Liver (tissue), 9 donors: Measurements from ENCODE around the gene WDR7. TPM values are rescaled to one million over a fixed set of nuclear protein-coding genes. Genes with fewer than 3 reads are reported as not detected.

Experiments used
- DNase-seq: peaks from one replicate; pipeline ENCODE4 v3.0.0-alpha.2; 2017; ENCODE audit warnings: low spot score
- H3K27ac ChIP-seq, 2 donors: one replicate each; pipeline ENCODE4 v1.7.0; 2013; ENCODE audit warnings: inconsistent platforms in 2 of 2, low read length in 2 of 2, control low read depth in 1 of 2, low read depth in 1 of 2, mild to moderate bottlenecking in 1 of 2
- H3K27me3 ChIP-seq, 4 donors: one replicate each; pipeline versions ENCODE4 v1.6.1 to v1.7.0; 2013; ENCODE audit warnings: low read length in 3 of 4, inconsistent platforms in 1 of 4, mild to moderate bottlenecking in 1 of 4, moderate library complexity in 1 of 4; ENCODE audit not compliant: control insufficient read depth in 4 of 4, insufficient read depth in 4 of 4
- H3K36me3 ChIP-seq, 4 donors: one replicate each; pipeline versions ENCODE4 v1.6.1 to v1.7.0; 2013; ENCODE audit warnings: low read length in 3 of 4, mild to moderate bottlenecking in 3 of 4, low read depth in 1 of 4, moderate library complexity in 1 of 4; ENCODE audit not compliant: control insufficient read depth in 4 of 4, insufficient read depth in 3 of 4
- H3K4me1 ChIP-seq, 4 donors: one replicate each; pipeline versions ENCODE4 v1.6.1 to v1.7.0; 2013; ENCODE audit warnings: low read length in 3 of 4, mild to moderate bottlenecking in 3 of 4, moderate library complexity in 1 of 4; ENCODE audit not compliant: control insufficient read depth in 4 of 4, insufficient read depth in 4 of 4
- H3K4me3 ChIP-seq, 3 donors: one replicate each; pipeline versions ENCODE4 v1.6.1 to v1.7.0; 2013; ENCODE audit warnings: low read length in 3 of 3, control low read depth in 1 of 3, low read depth in 1 of 3, mild to moderate bottlenecking in 1 of 3
- H3K9ac ChIP-seq, 2 donors: one replicate each; pipeline ENCODE4 v1.7.0; 2013; ENCODE audit warnings: low read length in 2 of 2, mild to moderate bottlenecking in 2 of 2, moderate library complexity in 2 of 2, control low read depth in 1 of 2, low read depth in 1 of 2
- H3K9me3 ChIP-seq, 4 donors: one replicate each; pipeline versions ENCODE4 v1.6.1 to v1.7.0; 2013; ENCODE audit warnings: low read length in 3 of 4; ENCODE audit not compliant: control insufficient read depth in 4 of 4
- EGR1 ChIP-seq, 2 donors: IDR thresholded peaks; 2 replicates each; pipeline ENCODE4 v1.6.1; 2016 to 2018; ENCODE audit warnings: antibody characterized with exemption in 2 of 2, low read depth in 2 of 2
- FOXA2 ChIP-seq: IDR thresholded peaks from 2 replicates; pipeline ENCODE4 v1.6.1; 2016; ENCODE audit warnings: antibody characterized with exemption
- GABPA ChIP-seq, 2 donors: IDR thresholded peaks in 1 of 2; conservative IDR thresholded peaks in 1 of 2; 2 replicates each; pipeline ENCODE4 v1.6.1; 2016; ENCODE audit warnings: antibody characterized with exemption in 2 of 2, mild to moderate bottlenecking in 1 of 2, moderate library complexity in 1 of 2
- HNF4A ChIP-seq, 2 donors: conservative IDR thresholded peaks; 2 replicates each; pipeline ENCODE4 v1.6.1; 2016; ENCODE audit warnings: antibody characterized with exemption in 2 of 2, mild to moderate bottlenecking in 2 of 2
- HNF4G ChIP-seq: IDR thresholded peaks from 2 replicates; pipeline ENCODE4 v1.6.1; 2016; ENCODE audit warnings: antibody characterized with exemption
- NR2F2 ChIP-seq: IDR thresholded peaks from 2 replicates; pipeline ENCODE4 v1.6.1; 2016; ENCODE audit warnings: antibody characterized with exemption
- RAD21 ChIP-seq, 2 donors: IDR thresholded peaks; 2 replicates each; pipeline ENCODE4 v1.6.1; 2016; ENCODE audit warnings: antibody characterized with exemption in 2 of 2, mild to moderate bottlenecking in 2 of 2
- RXRA ChIP-seq, 2 donors: IDR thresholded peaks; 2 replicates each; pipeline ENCODE4 v1.6.1; 2017 to 2018; ENCODE audit warnings: antibody characterized with exemption in 2 of 2, mild to moderate bottlenecking in 1 of 2
- SP1 ChIP-seq: IDR thresholded peaks from 2 replicates; pipeline ENCODE4 v1.6.1; 2018; ENCODE audit warnings: antibody characterized with exemption, mild to moderate bottlenecking
- TAF1 ChIP-seq: conservative IDR thresholded peaks from 2 replicates; pipeline ENCODE4 v1.6.1; 2016; ENCODE audit warnings: antibody characterized with exemption, mild to moderate bottlenecking
- YY1 ChIP-seq: IDR thresholded peaks from 2 replicates; pipeline ENCODE4 v1.6.1; 2016; ENCODE audit warnings: antibody characterized with exemption, mild to moderate bottlenecking
- WGBS: extraction: QIAGEN DNeasy Blood & Tissue Kit; methylation state at CpG from one replicate; pipeline ENCODE4 v1.1.7; 2013; 5-methylcytosine and 5-hydroxymethylcytosine counted together
- polyA plus RNA-seq, 2 donors: library from polyadenylated mRNA; stranded (reverse) in 1 of 2; unstranded in 1 of 2; fragments of 200-250 nt in 1 of 2; fragments of >200 nt in 1 of 2; fragmentation: Nextera tagmentation in 1 of 2; extraction: Ambion mirVana in 1 of 2; gene quantifications; one replicate each; pipeline versions ENCODE4 v1.2.1 to v1.2.3, GENCODE V29; 2013 to 2015
- total RNA-seq, 2 donors: library from RNA; depleted of rRNA; stranded (reverse); fragments of >200 nt; gene quantifications; one replicate each; pipeline ENCODE4 v1.2.3, GENCODE V29; 2014
- TF ChIP-seq, protein P1 (sequence below): IDR thresholded peaks from 2 replicates; pipeline ENCODE4 v1.6.1; 2016; ENCODE audit warnings: antibody characterized with exemption
- TF ChIP-seq, protein P2 (sequence below): IDR thresholded peaks from 2 replicates; pipeline ENCODE4 v1.6.1; 2016; ENCODE audit warnings: antibody characterized with exemption
- TF ChIP-seq, protein P3 (sequence below): IDR thresholded peaks from 2 replicates; pipeline ENCODE4 v1.6.1; 2016; ENCODE audit warnings: antibody characterized with exemption
- TF ChIP-seq, protein P4 (sequence below): fragments of 150-350 bp; IDR thresholded peaks from 2 replicates; pipeline ENCODE4 v1.5.1; 2017; ENCODE audit warnings: improper control_type of control experiment, low read depth, low read length; ENCODE audit not compliant: missing input control
- donor health status: healthy.
- donor health status: healthy.
- donor health status: healthy.
- donor health status: healthy.
- donor health status: healthy.

Gene WDR7
- total and polyA plus RNA-seq, 4 donors: 4.5 to 26.6 (median 13.2) TPM

DNA sequence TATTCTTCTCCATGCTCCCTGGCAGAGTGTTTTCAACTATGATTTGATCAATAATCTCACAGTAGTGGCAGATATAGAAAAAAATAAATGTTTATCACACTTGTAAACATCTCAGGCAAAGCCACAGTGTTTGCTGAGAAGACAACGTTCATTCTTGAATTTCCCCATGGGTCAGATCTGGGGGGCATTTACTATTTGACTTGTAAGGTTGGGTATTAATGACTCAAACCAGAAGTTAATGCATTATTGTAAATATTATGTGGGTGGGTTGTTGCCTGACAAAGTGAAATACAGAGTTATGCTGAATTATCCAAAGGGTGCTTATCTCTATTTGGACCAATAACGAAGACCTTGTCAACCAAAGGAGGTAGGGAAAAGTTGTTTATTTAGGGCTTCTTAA is 346.0 kb downstream of the WDR7 start:
- no peaks in the 10 kb centered on the region for H3K27me3 ChIP-seq
- H3K9me3 ChIP-seq: no peaks in the 10 kb centered on the region
- TF ChIP-seq SP1: no peak
- no peak for TF ChIP-seq NR2F2
- TF ChIP-seq RAD21 (IDR thresholded peaks at IDR 0.05): no peak
- TF ChIP-seq RXRA (IDR thresholded peaks at IDR 0.05): no peak
- TF ChIP-seq, protein P1, sequence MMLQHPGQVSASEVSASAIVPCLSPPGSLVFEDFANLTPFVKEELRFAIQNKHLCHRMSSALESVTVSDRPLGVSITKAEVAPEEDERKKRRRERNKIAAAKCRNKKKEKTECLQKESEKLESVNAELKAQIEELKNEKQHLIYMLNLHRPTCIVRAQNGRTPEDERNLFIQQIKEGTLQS: no peak
- TF ChIP-seq, protein P2, sequence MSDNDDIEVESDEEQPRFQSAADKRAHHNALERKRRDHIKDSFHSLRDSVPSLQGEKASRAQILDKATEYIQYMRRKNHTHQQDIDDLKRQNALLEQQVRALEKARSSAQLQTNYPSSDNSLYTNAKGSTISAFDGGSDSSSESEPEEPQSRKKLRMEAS: no peak
- no peak for TF ChIP-seq EGR1 (IDR thresholded peaks at IDR 0.05; ENCODE audit: low read depth in 2 of 2)
- no peak for TF ChIP-seq GABPA (IDR thresholded peaks at IDR 0.05 in 1 of 2, conservative IDR thresholded peaks at IDR 0.05 in 1 of 2)
- TF ChIP-seq FOXA2: no peak
- TF ChIP-seq, protein P3, sequence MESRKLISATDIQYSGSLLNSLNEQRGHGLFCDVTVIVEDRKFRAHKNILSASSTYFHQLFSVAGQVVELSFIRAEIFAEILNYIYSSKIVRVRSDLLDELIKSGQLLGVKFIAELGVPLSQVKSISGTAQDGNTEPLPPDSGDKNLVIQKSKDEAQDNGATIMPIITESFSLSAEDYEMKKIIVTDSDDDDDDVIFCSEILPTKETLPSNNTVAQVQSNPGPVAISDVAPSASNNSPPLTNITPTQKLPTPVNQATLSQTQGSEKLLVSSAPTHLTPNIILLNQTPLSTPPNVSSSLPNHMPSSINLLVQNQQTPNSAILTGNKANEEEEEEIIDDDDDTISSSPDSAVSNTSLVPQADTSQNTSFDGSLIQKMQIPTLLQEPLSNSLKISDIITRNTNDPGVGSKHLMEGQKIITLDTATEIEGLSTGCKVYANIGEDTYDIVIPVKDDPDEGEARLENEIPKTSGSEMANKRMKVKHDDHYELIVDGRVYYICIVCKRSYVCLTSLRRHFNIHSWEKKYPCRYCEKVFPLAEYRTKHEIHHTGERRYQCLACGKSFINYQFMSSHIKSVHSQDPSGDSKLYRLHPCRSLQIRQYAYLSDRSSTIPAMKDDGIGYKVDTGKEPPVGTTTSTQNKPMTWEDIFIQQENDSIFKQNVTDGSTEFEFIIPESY: no peak
- no peak for TF ChIP-seq YY1
- H3K36me3 ChIP-seq: no peaks in the 10 kb centered on the region
- DNase-seq: no peak
- WGBS: 89% methylated on average over 2 of the region's 2 CpGs
- no peak overlapping the region for H3K27ac ChIP-seq
- H3K9ac ChIP-seq: no peak overlapping the region
- H3K4me1 ChIP-seq: no peaks in the 10 kb centered on the region
- H3K4me3 ChIP-seq: no peak overlapping the region

DNA sequence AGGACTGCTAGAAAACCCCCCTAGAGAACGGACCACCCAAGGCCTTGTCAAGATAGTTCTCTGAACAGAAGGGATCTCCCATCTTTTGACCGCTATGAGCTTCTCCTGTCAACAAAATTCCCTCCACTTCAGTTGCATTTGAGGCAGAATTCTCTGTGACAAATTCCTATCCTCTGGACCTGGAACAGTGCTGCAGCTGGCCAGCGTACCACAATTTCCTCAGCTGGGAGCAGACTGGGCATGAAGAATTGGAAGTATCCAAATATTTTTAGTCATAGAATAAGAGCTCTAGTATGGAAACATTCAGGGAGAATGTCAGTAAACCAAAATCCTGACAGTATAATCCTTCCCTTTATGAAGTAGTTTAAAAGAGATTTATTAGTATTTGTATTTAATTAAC is 348.7 kb downstream of the WDR7 start:
- DNase-seq: no peak
- Histone ChIP-seq H3K27me3 (no peaks in the 10 kb centered on the region), H3K36me3 (no peaks in the 10 kb centered on the region), H3K9me3 (no peaks in the 10 kb centered on the region), H3K4me1 (peaks cover 0 to 2% (median 0%) of the 10 kb centered on the region in 4 donors), H3K27ac (no peak overlapping the region), H3K9ac (no peak overlapping the region), H3K4me3 (no peak overlapping the region)
- 98% methylated on average over 3 of the region's 3 CpGs for WGBS
- TF ChIP-seq TAF1: no peak
- TF ChIP-seq NR2F2: no peak
- TF ChIP-seq HNF4A (conservative IDR thresholded peaks at IDR 0.05): no peak
- TF ChIP-seq HNF4G: no peak
- no peak for TF ChIP-seq RXRA (IDR thresholded peaks at IDR 0.05)
- TF ChIP-seq RAD21 (IDR thresholded peaks at IDR 0.05): no peak
- TF ChIP-seq, protein P3: no peak
- TF ChIP-seq YY1: no peak
- TF ChIP-seq, protein P4, sequence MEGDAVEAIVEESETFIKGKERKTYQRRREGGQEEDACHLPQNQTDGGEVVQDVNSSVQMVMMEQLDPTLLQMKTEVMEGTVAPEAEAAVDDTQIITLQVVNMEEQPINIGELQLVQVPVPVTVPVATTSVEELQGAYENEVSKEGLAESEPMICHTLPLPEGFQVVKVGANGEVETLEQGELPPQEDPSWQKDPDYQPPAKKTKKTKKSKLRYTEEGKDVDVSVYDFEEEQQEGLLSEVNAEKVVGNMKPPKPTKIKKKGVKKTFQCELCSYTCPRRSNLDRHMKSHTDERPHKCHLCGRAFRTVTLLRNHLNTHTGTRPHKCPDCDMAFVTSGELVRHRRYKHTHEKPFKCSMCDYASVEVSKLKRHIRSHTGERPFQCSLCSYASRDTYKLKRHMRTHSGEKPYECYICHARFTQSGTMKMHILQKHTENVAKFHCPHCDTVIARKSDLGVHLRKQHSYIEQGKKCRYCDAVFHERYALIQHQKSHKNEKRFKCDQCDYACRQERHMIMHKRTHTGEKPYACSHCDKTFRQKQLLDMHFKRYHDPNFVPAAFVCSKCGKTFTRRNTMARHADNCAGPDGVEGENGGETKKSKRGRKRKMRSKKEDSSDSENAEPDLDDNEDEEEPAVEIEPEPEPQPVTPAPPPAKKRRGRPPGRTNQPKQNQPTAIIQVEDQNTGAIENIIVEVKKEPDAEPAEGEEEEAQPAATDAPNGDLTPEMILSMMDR: no peak
